ENCODE measurements around the gene RNASE11. TPM values are rescaled to one million over a fixed set of nuclear protein-coding genes. Genes with fewer than 3 reads are reported as not detected.
A peak's percentile ranks its signal among the peaks of the same experiment; 100 is the strongest.

RNASE11 gene
- total RNA-seq, 2 experiments from 2014 or later, result not detected

DNA sequence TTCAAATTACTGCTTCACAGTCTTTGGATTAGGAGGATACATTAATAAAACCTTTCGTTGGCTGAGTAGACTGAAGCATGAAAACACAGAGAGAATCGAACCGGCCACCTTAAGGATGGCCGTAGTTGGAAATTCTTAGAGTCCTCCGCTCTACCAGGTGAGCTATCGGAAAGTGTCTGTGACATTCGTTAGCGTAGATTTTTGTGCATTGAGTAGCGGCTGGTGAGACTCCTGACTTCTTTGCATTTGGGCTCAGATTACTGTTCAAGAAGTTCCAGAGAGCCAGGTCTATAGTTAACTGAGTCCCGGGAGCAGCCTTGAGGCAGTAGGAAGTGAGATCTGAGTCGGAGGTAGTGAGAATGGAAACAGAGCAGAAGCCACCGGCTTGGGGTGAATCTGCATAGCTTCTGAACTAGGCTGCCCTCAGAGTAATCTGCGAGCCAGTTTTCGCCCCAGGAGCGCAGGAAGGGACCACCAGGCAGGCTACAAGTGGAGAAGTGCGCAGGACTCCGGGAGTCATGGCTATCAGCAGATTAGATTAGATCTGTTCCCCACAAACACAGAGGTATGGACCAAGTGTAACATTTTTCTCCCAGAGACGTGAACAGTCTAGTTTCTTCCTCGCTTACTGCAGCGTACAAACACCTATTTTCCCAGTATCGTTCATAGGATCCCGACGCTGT lies 42.7 kb upstream of the RNASE11 start:
- H3K27me3 ChIP-seq (ENCODE audit: control insufficient read depth in 1 of 2, insufficient read depth in 2 of 2, low read length in 2 of 2), result peaks cover 0 to 7% of the 10 kb centered on the region in 2 experiments
- peaks cover 49% of the 10 kb centered on the region for H3K4me1 ChIP-seq (ENCODE audit: insufficient read depth, low read length)
- peak; percentile 31 for ATAC-seq (ENCODE audit: poor library complexity)
- DNase-seq, result peak in 5 of 14 experiments; percentile 34 to 69 (median 60)
- H3K27ac Mint-ChIP-seq, result peak overlapping the region; percentile 94
- CTCF ChIA-PET, result interaction anchor here (0.6 to 2.4 kb wide), 3 partner anchors 18 to 319 kb away, joined by 3 to 13 read pairs (median 12); partner anchors contain the start of gene RNASE4
- peaks cover 3% of the 10 kb centered on the region for H3K9me3 Mint-ChIP-seq
- peaks cover 75% of the 10 kb centered on the region for H3K4me1 Mint-ChIP-seq (ENCODE audit: low read depth)
- POLR2A ChIA-PET, result interaction anchor here (0.6 to 3.8 kb wide), 8 partner anchors 8 to 898 kb away, joined by 3 to 65 read pairs (median 4); partner anchors contain the start of genes APEX1, PARP2 and RNASE4
- intact Hi-C loops (cut with DNase I, micrococcal nuclease), result loop anchor here (1.0 to 5.0 kb wide), 4 partner anchors 16 to 53 kb away; partner anchors contain the start of gene RNASE4 (in 1 of the 2)
- no peaks in the 10 kb centered on the region for H3K36me3 ChIP-seq (ENCODE audit: insufficient read depth, low read length)
- peaks cover 30% of the 10 kb centered on the region for H3K27me3 Mint-ChIP-seq
- no peak for TF ChIP-seq CTCF (IDR thresholded peaks at IDR 0.05)
- no peak overlapping the region for H3K27ac ChIP-seq (ENCODE audit: low read depth in 1 of 2, low read length in 2 of 2)
- peak overlapping the region; percentile 59 for H3K4me3 ChIP-seq (ENCODE audit: low read length)
- peaks cover 0 to 15% of the 10 kb centered on the region in 2 experiments for H3K9me3 ChIP-seq (ENCODE audit: control insufficient read depth in 1 of 2, insufficient read depth in 1 of 2, low read length in 2 of 2)
- peak overlapping the region; percentile 94 for H3K4me3 Mint-ChIP-seq
- peaks cover 27% of the 10 kb centered on the region for H3K36me3 Mint-ChIP-seq (ENCODE audit: low read depth)

- H3K27me3 ChIP-seq (ENCODE audit: control insufficient read depth in 1 of 2, insufficient read depth in 2 of 2, low read length in 2 of 2), result peaks cover 0 to 7% of the 10 kb centered on the region in 2 experiments
- H3K27me3 Mint-ChIP-seq, result peaks cover 39% of the 10 kb centered on the region
- H3K9me3 ChIP-seq (ENCODE audit: control insufficient read depth in 1 of 2, insufficient read depth in 1 of 2, low read length in 2 of 2), result peaks cover 0 to 16% of the 10 kb centered on the region in 2 experiments
- no peaks in the 10 kb centered on the region for H3K9me3 Mint-ChIP-seq
- H3K4me1 Mint-ChIP-seq (ENCODE audit: low read depth), result peaks cover 81% of the 10 kb centered on the region
- CTCF ChIA-PET, result interaction anchor here (1.4 kb wide), 1 partner anchor 15 kb away, joined by 3 read pairs; no protein-coding TSS in a partner anchor
- intact Hi-C loops (cut with DNase I, micrococcal nuclease), result no loop called here
- H3K4me3 Mint-ChIP-seq, result peak overlapping the region; percentile 35
- no peak for DNase-seq
- no peaks in the 10 kb centered on the region for H3K36me3 ChIP-seq (ENCODE audit: insufficient read depth, low read length)
- H3K36me3 Mint-ChIP-seq (ENCODE audit: low read depth), result peaks cover 36% of the 10 kb centered on the region
- H3K27ac Mint-ChIP-seq, result peak overlapping the region; percentile 98
- no peak for TF ChIP-seq CTCF (IDR thresholded peaks at IDR 0.05)
- no peak overlapping the region for H3K27ac ChIP-seq (ENCODE audit: low read depth in 1 of 2, low read length in 2 of 2)
- H3K4me3 ChIP-seq (ENCODE audit: low read length), result no peak overlapping the region
- H3K4me1 ChIP-seq (ENCODE audit: insufficient read depth, low read length), result peaks cover 62% of the 10 kb centered on the region
- POLR2A ChIA-PET, result interaction anchor here (2.1 kb wide), 1 partner anchor 15 kb away, joined by 7 read pairs; no protein-coding TSS in a partner anchor
- no peak for ATAC-seq (ENCODE audit: poor library complexity)
Measured at GRCh38 chr14:20628063-20628854, 40.5 kb upstream of the RNASE11 start.

DNA sequence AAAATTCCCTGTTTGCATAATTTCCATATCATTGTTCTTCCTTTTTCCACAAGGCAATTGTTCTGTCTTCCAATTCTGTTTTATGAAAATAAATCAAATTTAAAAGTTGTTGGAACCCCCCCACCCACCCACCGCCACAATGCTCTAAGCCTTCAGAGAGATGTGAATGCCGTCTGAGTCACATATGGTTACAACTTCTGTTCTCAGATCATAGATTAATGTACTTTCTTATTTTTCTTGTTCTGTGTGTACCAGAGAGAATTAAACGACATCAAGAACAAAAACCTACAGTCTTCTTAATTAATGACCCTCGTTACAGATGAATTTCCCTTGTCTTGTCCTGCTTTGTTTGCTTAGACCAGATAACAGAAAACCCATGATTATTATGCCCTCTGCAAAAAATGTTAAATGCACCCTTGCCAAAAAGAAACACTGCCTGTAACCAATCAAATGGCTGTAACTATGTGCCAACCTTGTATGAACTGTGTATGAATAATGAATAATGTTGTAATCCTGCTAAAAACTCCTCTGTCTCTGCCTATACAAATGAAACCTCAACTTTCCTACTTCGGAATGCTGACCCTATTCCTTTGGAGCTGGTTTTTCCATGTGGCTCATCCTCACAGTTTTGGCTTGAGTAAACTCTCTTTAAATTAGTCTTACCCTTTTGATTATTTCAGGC lies 39.7 kb upstream of the RNASE11 start:
- intact Hi-C loops (cut with DNase I, micrococcal nuclease), result no loop called here
- no peak for TF ChIP-seq CTCF (IDR thresholded peaks at IDR 0.05)
- H3K9me3 ChIP-seq (ENCODE audit: control insufficient read depth in 1 of 2, insufficient read depth in 1 of 2, low read length in 2 of 2), result peaks cover 0 to 20% of the 10 kb centered on the region in 2 experiments
- H3K36me3 Mint-ChIP-seq (ENCODE audit: low read depth), result peaks cover 29% of the 10 kb centered on the region
- no peaks in the 10 kb centered on the region for H3K9me3 Mint-ChIP-seq
- ATAC-seq (ENCODE audit: poor library complexity), result no peak
- H3K27me3 ChIP-seq (ENCODE audit: control insufficient read depth in 1 of 2, insufficient read depth in 2 of 2, low read length in 2 of 2), result peaks cover 0 to 9% of the 10 kb centered on the region in 2 experiments
- peak overlapping the region; percentile 35 for H3K4me3 Mint-ChIP-seq
- H3K4me1 Mint-ChIP-seq (ENCODE audit: low read depth), result peaks cover 81% of the 10 kb centered on the region
- DNase-seq, result no peak
- no peak overlapping the region for H3K27ac ChIP-seq (ENCODE audit: low read depth in 1 of 2, low read length in 2 of 2)
- H3K4me1 ChIP-seq (ENCODE audit: insufficient read depth, low read length), result peaks cover 62% of the 10 kb centered on the region
- H3K4me3 ChIP-seq (ENCODE audit: low read length), result no peak overlapping the region
- ChIA-PET POLR2A (interaction anchor here (1.0 to 2.1 kb wide), 2 partner anchors 14 to 139 kb away, joined by 3 to 7 read pairs; no protein-coding TSS in a partner anchor), CTCF (interaction anchor here (1.4 kb wide), 1 partner anchor 14 kb away, joined by 3 read pairs; no protein-coding TSS in a partner anchor)
- H3K36me3 ChIP-seq (ENCODE audit: insufficient read depth, low read length), result no peaks in the 10 kb centered on the region
- peak overlapping the region; percentile 98 for H3K27ac Mint-ChIP-seq
- peaks cover 32% of the 10 kb centered on the region for H3K27me3 Mint-ChIP-seq

Measured in CD4-positive, alpha-beta T cell (primary cell).